COR-L47 (cell line): ENCODE data around the gene CSNK1G1.

Source experiments
- DNase-seq: peaks from one replicate; lab custom pipeline; 2025; lab: John Stamatoyannopoulos, UW

The CSNK1G1 gene

GRCh38 chr15:64153480-64154367 is 202.2 kb downstream of the CSNK1G1 start:
- DNase-seq: peak; percentile 83

DNA sequence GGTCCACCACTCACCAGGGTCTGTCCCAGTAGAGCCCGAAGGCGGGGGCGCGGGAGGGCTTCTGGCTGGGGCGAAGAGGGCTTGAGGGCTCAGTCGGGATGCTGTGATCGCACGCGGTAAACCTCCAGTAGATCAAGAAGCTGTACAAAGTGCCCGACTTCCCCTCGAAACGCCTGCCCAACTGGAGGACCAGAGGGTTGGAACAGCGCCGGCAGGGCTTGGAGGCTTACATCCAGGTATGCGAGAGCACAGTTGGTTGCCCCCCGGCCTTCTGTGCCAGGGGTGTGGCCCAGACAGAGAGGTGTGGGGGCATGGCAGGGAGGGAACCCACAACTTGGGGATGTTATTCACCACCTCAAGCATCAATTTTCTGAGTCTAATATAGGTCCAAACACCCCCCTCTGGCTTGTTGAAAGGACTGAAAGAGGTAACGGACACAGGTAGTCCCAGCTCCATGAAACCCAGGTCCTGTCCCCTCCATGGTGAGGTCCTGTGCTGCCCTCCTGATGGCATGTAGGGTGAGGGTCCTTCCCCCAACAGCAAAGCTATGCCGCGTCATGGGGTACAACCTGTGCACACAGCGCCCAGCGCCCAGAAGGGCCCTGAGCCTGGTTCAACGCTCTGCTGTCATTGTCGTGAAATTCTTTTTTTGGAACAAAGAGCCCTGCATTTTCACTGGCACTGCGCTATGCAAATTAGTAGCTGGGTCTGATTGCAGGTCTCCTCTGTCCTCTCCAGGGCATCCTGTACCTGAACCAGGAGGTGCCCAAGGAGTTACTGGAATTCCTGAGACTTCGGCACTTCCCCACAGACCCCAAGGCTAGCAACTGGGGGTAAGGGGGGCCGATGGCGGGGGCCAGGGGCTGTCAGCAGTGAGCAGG is 203.2 kb downstream of the CSNK1G1 start:
- peak; percentile 8 for DNase-seq

- DNase-seq: peak; percentile 35
Measured at GRCh38 chr15:64151727-64152506, 204.1 kb downstream of the CSNK1G1 start, which contains the start of gene SNX22. TSS of gene SNX22 (plus strand) at chr15:64151731. CDS start at chr15:64151776, 45 bp downstream.

GRCh38 chr15:64149893-64150578 is 205.9 kb downstream of the CSNK1G1 start:
- DNase-seq: no peak

DNA sequence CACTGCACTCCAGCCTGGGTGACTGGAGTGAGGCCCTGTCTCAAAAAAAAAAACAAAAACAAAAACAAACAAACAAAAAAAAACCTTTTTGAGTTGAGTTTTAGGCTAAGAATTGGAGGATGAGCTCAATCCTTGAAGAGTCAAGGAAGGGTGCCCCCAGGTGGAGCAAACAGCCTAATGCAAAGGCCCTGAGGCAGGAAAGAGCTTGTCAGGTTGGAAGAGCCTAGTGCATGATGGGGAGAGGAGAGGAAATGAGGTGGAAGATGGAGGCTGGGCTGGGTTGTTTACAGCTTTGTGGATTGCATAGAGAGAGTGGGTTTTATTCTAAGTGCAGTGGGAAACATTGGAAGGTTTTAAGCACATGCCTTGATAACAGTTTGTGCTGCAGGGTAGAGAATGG is 206.5 kb downstream of the CSNK1G1 start:
- DNase-seq: no peak

DNA sequence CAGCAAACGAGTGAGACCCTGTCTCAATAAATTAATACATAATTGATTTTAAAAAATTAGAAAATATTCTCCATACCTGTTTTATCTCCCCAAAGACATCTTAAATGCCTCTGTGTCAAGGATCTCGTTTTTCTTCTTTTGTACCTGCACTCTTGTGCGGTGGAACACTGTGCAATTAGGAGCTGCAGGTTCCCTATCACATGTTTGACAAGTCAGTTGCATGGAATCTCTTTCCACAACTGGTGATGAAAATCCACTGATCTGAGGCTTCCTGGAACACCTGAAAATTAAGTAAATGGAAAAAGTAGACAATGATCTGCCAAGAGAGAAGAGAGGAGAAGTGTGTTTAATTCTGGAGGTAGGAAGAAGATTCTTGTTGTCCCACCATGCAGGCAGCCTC is 207.4 kb downstream of the CSNK1G1 start:
- DNase-seq: no peak

DNA sequence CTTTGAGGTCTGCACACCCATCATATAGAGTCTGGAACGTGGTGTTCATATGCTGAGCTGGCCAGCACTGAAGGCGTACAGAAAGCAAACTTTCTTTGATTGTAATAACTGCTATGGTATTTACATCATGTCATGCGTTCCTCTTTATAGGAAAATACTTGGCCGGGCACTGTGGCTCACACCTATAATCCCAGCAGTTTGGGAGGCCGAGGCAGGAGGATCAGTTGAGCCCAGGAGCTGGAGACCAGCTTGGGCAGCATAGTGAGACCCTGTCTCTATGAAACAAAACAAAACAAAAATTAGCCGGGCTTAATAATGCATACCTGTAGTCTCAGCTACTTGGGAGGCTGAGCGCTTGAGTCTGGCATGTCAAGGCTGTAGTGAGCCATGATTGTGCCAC is 207.8 kb downstream of the CSNK1G1 start:
- DNase-seq: no peak

- DNase-seq: no peak
Measured at GRCh38 chr15:64146885-64147681, 208.9 kb downstream of the CSNK1G1 start.

- no peak for DNase-seq
Measured at GRCh38 chr15:64146520-64146884, 209.5 kb downstream of the CSNK1G1 start.

GRCh38 chr15:64146041-64146440 is 209.9 kb downstream of the CSNK1G1 start:
- no peak for DNase-seq

DNA sequence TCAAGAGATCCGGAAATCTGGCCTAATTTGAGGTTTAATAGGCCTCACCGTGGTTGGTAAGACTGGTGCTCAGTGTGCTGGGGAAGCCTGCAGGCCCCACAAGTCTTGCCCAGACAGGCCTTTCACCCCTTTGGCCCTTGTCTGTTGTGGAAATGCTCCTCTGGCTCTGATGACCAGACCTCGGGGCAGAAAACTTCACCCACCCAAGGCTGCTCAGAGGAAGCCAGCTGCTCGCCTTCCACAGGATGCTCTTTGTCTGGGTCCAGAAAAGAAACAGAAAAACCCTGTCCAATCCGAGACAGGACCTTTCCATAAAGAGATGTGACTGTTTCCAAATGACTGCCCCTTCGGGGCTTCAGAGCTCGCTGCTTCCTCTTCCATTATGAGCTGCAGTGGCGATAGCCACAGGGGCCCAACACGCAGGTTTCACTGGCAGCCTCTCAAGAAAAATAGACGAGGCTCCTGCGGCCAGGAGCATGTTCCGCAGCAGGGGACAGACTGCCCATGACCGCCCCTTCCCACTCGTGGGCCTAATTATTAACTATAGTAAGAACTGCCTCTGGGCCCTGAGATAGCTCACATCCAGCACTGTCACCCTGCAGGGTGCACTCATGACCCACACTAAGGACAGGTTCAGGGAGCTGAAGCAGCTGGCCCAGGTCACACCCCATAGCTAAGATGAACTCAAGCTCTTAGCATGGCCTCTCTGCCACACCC is 211.2 kb downstream of the CSNK1G1 start:
- DNase-seq: no peak

GRCh38 chr15:64144192-64144564 is 211.8 kb downstream of the CSNK1G1 start:
- DNase-seq: no peak

DNA sequence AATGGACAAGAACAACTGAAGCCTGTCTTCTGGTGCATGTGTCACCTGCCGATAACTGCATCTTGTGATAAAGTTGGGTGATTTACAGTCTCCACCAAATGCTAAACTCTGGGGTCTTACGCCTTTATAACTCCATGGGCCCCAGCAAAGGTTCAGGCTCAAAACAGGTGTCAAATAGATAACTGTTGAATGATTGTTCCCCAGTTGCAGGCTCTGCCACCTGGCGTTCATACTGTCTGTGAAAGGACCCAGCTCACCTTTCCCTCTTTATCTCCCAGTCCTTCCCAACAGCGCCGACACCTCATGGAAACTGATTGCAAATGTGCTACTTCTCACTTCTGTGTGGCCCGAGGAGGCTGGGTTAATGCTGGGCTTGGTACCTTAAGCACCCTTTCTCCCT is 212.7 kb downstream of the CSNK1G1 start:
- no peak for DNase-seq

DNA sequence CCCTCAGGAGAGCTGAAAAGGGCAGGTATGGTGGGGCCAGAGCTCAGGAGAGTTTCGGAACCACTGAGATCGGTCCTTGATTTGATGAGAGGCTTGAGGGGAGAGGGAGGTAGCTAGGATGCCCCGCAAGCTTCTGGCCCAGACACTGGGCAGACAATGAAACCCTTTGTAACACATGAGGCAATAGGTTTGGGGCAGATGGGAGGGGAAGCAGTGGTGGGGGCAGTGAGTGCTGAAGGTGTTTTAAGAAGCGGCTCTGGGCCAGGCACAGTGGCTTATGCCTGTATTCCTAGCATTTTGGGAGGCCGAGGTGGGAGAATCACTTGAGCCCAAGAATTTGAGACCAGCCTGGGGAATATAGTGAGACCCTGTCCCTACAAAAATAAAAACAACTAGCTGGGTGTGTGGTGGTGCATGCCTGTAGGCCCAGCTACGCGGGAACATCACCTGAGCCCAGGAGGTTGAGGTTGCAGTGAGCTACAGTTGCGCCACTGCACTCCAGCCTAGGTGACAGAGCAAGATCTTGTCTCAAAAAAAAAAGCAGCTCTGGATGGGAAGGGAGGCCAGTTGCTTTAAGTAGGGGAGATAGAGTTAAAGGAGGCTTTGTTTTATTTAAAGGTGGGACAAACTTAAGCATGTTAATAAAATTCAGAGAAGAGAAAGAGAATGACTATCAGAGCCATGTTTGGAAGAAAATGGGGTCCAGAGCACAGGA is 214.0 kb downstream of the CSNK1G1 start:
- no peak for DNase-seq

DNA sequence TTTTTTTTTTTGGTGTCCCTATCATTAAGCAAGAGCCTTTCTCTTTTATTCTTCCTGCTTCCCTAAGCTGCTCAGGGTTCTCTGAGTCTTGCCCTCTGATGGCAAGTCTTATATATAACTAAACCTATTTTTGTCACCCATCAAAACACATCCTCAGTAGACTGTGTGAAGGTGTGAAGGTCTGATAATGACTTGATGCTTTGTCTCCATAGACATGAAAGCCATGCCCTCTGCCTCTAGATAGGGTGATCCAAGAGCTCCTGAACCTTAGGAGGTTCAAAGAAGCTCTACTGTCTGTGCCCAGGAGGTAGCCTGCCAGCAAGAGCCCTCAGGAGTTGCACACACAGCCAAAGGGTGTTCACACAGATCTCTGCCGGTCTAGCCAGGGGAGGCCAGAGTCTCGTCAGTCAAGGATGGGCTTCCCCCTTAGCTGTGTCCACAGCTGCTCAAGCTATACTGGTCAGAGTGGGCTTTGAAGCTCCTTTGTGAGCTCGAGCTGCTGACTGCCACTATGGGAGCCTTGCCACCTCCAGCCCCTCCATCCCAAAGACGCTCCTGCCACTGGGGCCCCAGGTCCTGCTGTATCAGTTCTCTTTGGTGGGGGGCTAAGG is 217.5 kb downstream of the CSNK1G1 start:
- no peak for DNase-seq

- DNase-seq: no peak
Measured at GRCh38 chr15:64137226-64137833, 218.6 kb downstream of the CSNK1G1 start.

GRCh38 chr15:64136347-64136746 is 219.6 kb downstream of the CSNK1G1 start:
- no peak for DNase-seq

GRCh38 chr15:64134345-64134829 is 221.6 kb downstream of the CSNK1G1 start:
- no peak for DNase-seq
